ENCODE measurements around the gene CTSD.

Gene CTSD

GRCh38 chr11:1743585-1744136 is 20.1 kb downstream of the CTSD start:
- peak; percentile 17 for DNase-seq

- DNase-seq = no peak
Measured at GRCh38 chr11:1742869-1743584, 20.7 kb downstream of the CTSD start.

- DNase-seq = peak; percentile 3
Measured at GRCh38 chr11:1742371-1742770, 21.4 kb downstream of the CTSD start.

GRCh38 chr11:1741741-1742140 is 22.0 kb downstream of the CTSD start:
- DNase-seq = no peak

GRCh38 chr11:1740786-1741530 is 22.8 kb downstream of the CTSD start:
- no peak for DNase-seq

GRCh38 chr11:1739576-1739975 is 24.2 kb downstream of the CTSD start:
- no peak for DNase-seq

- no peak for DNase-seq
Measured at GRCh38 chr11:1738380-1738779, 25.3 kb downstream of the CTSD start.

GRCh38 chr11:1737080-1737757 is 26.5 kb downstream of the CTSD start:
- no peak for DNase-seq

GRCh38 chr11:1736447-1736992 is 27.2 kb downstream of the CTSD start:
- DNase-seq = no peak

- no peak for DNase-seq
Measured at GRCh38 chr11:1735271-1735670, 28.5 kb downstream of the CTSD start.

GRCh38 chr11:1734641-1735081 is 29.1 kb downstream of the CTSD start:
- no peak for DNase-seq

GRCh38 chr11:1733716-1734640 is 29.7 kb downstream of the CTSD start:
- DNase-seq = no peak

- no peak for DNase-seq
Measured at GRCh38 chr11:1733009-1733715, 30.6 kb downstream of the CTSD start.

- no peak for DNase-seq
Measured at GRCh38 chr11:1732418-1733008, 31.2 kb downstream of the CTSD start.

GRCh38 chr11:1731451-1732059 is 32.2 kb downstream of the CTSD start:
- no peak for DNase-seq

GRCh38 chr11:1730059-1730629 is 33.6 kb downstream of the CTSD start:
- DNase-seq = no peak

- DNase-seq = no peak
Measured at GRCh38 chr11:1729692-1730011, 34.1 kb downstream of the CTSD start.

GRCh38 chr11:1728931-1729691 is 34.6 kb downstream of the CTSD start:
- no peak for DNase-seq

- no peak for DNase-seq
Measured at GRCh38 chr11:1728301-1728700, 35.4 kb downstream of the CTSD start.

GRCh38 chr11:1727861-1728260 is 35.9 kb downstream of the CTSD start:
- no peak for DNase-seq
